Neural crest cell (in vitro differentiated cells): ENCODE data around the gene PPP2R3A. TPM values are rescaled to one million over a fixed set of nuclear protein-coding genes. Genes with fewer than 3 reads are reported as not detected.
"Not testable (repeated sequence)": the region's sequence is repeated elsewhere in the genome, so short reads cannot be mapped to it uniquely, and the experiment has no call there.

ENCODE experiments used
- DNase-seq: peaks from one replicate; pipeline ENCODE4 v3.0.0; 2021; ENCODE audit warnings: low read depth, mixed read lengths, low spot score
- H3K27ac Mint-ChIP-seq: one replicate; pipeline ENCODE4 v1.8.0; 2021; ENCODE audit warnings: mild to moderate bottlenecking, mixed read lengths; ENCODE audit not compliant: unreplicated experiment
- H3K27me3 Mint-ChIP-seq: 2 replicates; pipeline ENCODE4 v1.8.0; 2021; ENCODE audit warnings: low read depth, mild to moderate bottlenecking, mixed read lengths
- H3K36me3 Mint-ChIP-seq: 2 replicates; pipeline ENCODE4 v1.8.0; 2021; ENCODE audit warnings: low read depth, mild to moderate bottlenecking, mixed read lengths
- H3K4me1 Mint-ChIP-seq: 2 replicates; pipeline ENCODE4 v1.8.0; 2021; ENCODE audit warnings: mixed read lengths
- H3K4me3 Mint-ChIP-seq: one replicate; pipeline ENCODE4 v1.8.0; 2021; ENCODE audit warnings: mild to moderate bottlenecking, mixed read lengths
- H3K9me3 Mint-ChIP-seq: 2 replicates; pipeline ENCODE4 v1.8.0; 2021; ENCODE audit warnings: mixed read lengths
- CTCF ChIP-seq: fragments of 200-600 bp; sonication (generic); conservative IDR thresholded peaks from 2 replicates; pipeline ENCODE4 v1.5.0; 2021; ENCODE audit warnings: antibody characterized with exemption, mild to moderate bottlenecking
- total RNA-seq: library from RNA; stranded (reverse); gene quantifications from 2 replicates; pipeline ENCODE4 v1.2.1, GENCODE V29; 2021

The PPP2R3A gene
- total RNA-seq, 1 donor from 2014 or later, result 16.4 TPM

DNA sequence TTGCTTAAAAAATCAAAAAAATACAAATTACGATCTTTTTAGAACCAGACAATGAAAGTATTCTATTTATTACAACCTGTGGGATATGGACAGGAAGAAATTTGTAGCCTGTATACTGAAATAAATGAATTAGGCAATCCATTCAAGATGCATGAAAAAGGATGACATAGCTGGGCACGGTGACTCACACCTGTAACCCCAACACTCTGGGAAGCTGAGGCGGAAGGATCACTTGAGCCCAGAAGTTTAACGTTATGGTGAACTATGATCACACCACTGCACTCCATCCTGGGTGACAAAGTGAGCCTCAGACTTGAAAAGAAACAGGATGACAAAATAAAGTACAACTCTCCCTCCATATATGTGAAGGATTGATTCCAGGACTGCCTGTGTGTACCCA lies 156.5 kb downstream of the PPP2R3A start:
- no peak for TF ChIP-seq CTCF
- Mint-ChIP-seq H3K4me1 (no peaks in the 10 kb centered on the region), H3K36me3 (peaks cover 50% of the 10 kb centered on the region), H3K27me3 (no peaks in the 10 kb centered on the region), H3K27ac (no peak overlapping the region), H3K9me3 (peaks cover 3% of the 10 kb centered on the region), H3K4me3 (no peak overlapping the region)
- no peak for DNase-seq

- H3K27me3 Mint-ChIP-seq, H3K4me3 Mint-ChIP-seq, H3K27ac Mint-ChIP-seq, H3K4me1 Mint-ChIP-seq, H3K9me3 Mint-ChIP-seq, DNase-seq: not testable (repeated sequence)
- H3K36me3 Mint-ChIP-seq, result peaks cover 23% of the 10 kb centered on the region
Measured at GRCh38 chr3:136131647-136132046, 166.1 kb downstream of the PPP2R3A start.

DNA sequence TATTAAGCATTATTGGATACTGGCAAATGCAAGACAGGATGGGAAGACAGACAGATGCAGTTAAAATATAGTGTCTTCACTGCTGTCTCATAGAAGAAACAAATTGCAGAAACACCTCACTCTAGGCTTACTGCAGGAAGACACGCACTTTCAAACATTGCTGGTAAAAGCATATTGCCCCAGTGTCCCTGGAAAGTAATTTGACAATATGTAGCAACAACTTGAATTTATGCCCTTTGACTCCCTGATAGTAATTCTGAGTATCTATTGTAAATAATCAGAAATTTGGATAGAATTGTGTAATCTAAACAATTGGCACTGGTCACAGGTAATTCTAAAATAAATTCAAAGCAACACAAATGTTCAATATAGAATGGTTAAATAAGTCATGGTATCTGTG lies 168.6 kb downstream of the PPP2R3A start:
- DNase-seq, result no peak
- no peak overlapping the region for H3K27ac Mint-ChIP-seq
- peaks cover 5% of the 10 kb centered on the region for H3K36me3 Mint-ChIP-seq
- TF ChIP-seq CTCF, result no peak
- H3K4me1 Mint-ChIP-seq, result no peaks in the 10 kb centered on the region
- peaks cover 3% of the 10 kb centered on the region for H3K9me3 Mint-ChIP-seq
- H3K27me3 Mint-ChIP-seq, result no peaks in the 10 kb centered on the region
- H3K4me3 Mint-ChIP-seq, result no peak overlapping the region

DNA sequence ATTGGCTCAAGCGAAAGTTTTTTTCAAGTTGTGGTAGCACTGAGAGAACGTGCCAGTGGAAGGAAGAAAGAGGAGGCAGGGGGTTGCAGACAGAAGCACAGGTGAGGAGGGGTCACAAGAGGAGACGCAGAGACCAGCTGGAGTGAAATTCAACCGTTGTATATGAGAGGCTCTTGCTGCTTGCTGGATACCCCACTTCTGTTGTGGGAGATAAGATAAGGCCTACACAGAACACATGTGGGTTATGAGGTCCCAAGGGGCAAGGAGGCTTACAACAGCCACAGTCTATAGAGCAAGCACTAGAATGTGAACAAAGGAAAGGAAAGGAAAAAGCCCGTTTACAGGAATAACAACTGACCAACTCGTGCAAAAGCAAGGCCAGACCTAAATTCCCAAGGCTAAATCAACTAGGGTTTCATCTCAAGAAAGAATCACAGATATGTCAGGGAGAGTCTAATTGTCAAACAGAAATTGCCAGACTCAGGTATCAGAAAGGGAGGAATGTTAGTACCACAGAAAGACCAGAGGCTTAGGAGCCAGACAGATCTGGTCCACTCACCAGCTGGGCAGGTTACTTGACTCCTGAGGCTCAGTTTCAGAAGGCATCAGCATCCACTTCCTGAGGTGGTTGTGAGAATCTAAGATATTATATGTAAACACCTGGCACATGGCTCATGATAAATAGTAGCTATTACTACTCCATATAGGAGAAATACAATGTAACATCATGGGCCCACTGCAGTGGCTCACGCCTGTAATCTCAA lies 169.7 kb downstream of the PPP2R3A start:
- H3K27ac Mint-ChIP-seq, result peak overlapping the region; percentile 79
- peaks cover 2% of the 10 kb centered on the region for H3K9me3 Mint-ChIP-seq

GRCh38 chr3:136136454-136136853 lies 170.9 kb downstream of the PPP2R3A start:
- Mint-ChIP-seq H3K4me3 (no peak overlapping the region), H3K27ac (no peak overlapping the region), H3K4me1 (no peaks in the 10 kb centered on the region), H3K9me3 (no peaks in the 10 kb centered on the region), H3K36me3 (no peaks in the 10 kb centered on the region), H3K27me3 (no peaks in the 10 kb centered on the region)
- TF ChIP-seq CTCF, result no peak
- DNase-seq, result no peak

More for the DNA sequence above, 169.7 kb downstream of the PPP2R3A start:
- H3K27me3 Mint-ChIP-seq, result no peaks in the 10 kb centered on the region
- no peak for TF ChIP-seq CTCF
- DNase-seq, result no peak
- H3K36me3 Mint-ChIP-seq, result peaks cover 2% of the 10 kb centered on the region
- no peak overlapping the region for H3K4me3 Mint-ChIP-seq
- no peaks in the 10 kb centered on the region for H3K4me1 Mint-ChIP-seq

- Mint-ChIP-seq H3K4me1 (peaks cover 5% of the 10 kb centered on the region), H3K36me3 (peaks cover 6% of the 10 kb centered on the region), H3K27ac (no peak overlapping the region), H3K4me3 (no peak overlapping the region), H3K9me3 (no peaks in the 10 kb centered on the region), H3K27me3 (no peaks in the 10 kb centered on the region)
- DNase-seq, result no peak
- TF ChIP-seq CTCF, result no peak
Measured at GRCh38 chr3:136141291-136141785, 175.8 kb downstream of the PPP2R3A start.
